Inferior parietal cortex (tissue), 1 donor: Measurements from ENCODE around the gene RNU1-3.
"Not testable (repeated sequence)": the region's sequence is repeated elsewhere in the genome, so short reads cannot be mapped to it uniquely, and the experiment has no call there.

Source experiments
- DNase-seq: peaks from one replicate; pipeline ENCODE4 v3.0.0-alpha.2; 2016; ENCODE audit errors: extremely low spot score

The RNU1-3 gene

DNA sequence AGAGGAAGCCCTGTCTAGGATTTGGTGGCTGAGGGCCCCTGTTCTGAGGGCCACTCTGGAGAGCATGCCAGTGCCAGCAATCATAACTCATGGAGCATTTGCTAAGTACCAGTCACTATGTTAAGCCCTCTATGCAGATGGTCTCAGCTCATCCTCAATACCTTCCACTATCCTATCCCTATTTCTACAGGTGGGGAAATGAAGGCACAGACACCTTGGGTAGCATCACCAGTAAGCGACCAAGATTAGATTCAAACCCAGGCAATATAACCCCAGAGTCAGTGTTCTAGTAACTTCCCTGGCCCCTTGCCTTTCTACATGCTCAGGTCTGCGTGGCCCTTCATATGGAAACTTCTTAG is 45.5 kb downstream of the RNU1-3 start:
- DNase-seq, result no peak

DNA sequence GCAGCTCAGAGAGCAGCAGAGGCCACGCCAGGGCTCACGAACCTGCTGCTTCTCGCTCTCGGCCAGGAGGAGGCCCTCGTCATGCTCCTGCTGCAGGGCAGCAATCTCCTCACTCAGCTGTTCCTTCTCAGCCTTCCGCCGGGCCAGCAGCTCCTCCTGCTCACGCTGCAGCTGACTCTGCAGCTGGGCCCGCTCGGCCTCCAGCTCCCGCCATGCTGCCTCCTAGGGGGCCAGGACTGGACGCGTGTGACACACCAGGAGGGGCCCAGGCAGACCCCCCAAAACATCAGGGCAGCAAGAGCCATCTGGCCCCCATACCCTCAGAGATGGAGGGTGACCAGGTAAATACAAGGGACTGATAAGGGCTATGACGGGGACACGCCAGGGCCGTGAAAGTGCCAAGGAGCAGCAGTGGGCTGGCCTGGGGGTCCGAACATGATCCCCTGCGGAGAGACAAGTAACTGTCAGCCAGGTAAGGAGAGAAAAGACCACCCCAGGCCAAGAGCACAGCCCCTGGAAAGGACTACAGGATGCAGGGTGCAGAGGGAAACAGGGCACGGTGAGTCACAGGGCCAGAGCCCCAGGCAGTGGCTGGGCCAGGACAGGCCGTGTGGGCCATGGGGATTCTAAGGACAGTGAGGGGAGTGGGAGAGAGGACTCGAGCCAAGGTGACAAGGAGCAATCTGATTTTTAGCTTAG is 46.8 kb downstream of the RNU1-3 start:
- DNase-seq, result not testable (repeated sequence)

DNA sequence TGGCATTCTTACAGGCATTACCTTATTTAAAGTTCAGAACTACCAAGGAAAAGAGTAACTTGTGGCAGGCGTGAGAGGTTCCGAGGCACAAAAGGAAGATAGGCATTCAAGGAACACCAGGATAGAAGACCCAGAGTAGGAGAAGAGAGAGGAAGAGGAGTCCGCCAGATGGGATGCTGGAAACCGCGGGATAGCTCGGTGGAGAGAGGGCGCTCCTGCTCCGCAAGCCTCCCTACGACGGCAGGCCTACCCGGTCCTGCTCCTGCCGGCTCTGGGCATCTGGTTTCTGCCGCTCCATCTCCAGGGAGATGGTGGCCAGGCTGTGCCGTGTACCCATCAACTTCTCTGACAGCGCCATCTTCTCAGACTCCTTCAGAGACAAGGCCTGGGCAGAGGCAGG is 48.0 kb downstream of the RNU1-3 start:
- DNase-seq, result no peak

DNA sequence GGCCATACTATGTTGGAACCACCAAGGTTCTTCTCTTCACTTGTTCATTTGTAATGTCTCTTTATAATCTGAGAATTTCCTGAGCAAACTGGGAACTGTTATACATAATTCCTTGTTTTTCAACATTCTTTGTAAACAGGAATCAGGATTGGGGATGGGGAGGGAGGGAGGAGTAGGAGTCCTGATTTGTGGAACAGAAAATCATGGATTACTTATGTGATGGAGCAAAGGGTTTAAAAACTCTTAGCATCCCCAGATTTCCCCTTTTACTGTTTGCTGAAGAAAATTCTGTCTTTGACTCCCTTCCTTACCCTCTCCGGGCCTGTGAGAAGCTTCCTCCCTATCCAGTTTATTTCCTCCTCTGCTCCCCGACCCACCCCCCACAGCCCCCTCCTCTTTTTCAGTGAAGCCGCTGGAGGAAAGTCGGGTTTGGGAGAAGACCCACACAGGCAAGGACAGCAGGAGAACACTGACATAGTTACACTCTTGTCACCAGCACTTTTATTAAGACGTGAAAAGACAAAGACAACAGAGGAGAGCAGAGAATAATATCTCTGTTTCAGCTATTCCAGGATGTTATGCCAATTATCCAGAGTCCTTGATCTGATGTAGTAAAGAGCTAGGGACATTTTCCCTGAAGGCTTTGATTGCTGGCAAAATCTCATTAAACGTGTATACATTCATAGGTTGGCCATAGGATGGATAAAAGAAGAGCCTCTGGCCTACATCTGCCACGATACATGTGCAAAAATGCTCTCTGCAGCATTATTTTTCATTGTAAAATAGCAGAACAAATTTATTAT is 48.8 kb downstream of the RNU1-3 start:
- DNase-seq, result no peak

- DNase-seq, result no peak
These were observed 49.6 kb downstream of the RNU1-3 start for GRCh38 chr1:16617114-16617631.
